Activated CD4-positive, alpha-beta T cell treated with anti-CD3 and anti-CD28 coated beads, Interleukin-2, amount 50 U/mL, for 48 hours (primary cell): Measurements from ENCODE around the gene PIK3R2.
"Not testable (repeated sequence)": the region's sequence is repeated elsewhere in the genome, so short reads cannot be mapped to it uniquely, and the experiment has no call there.

ENCODE experiments used
- DNase-seq, 2 experiments: peaks; one replicate each; pipeline ENCODE4 v3.0.0-alpha.2; 2020

The PIK3R2 gene

GRCh38 chr19:18205200-18205892, 52.4 kb downstream of the PIK3R2 start:
- DNase-seq, result peak; percentile 60 to 69

- no peak for DNase-seq
These were observed 53.1 kb downstream of the PIK3R2 start for GRCh38 chr19:18206018-18206417.

- peak; percentile 66 to 69 for DNase-seq
These were observed 55.4 kb downstream of the PIK3R2 start for GRCh38 chr19:18208098-18208951.

GRCh38 chr19:18209912-18210311, 56.9 kb downstream of the PIK3R2 start:
- not testable (repeated sequence) for DNase-seq

GRCh38 chr19:18211683-18212082, 58.7 kb downstream of the PIK3R2 start:
- DNase-seq, result no peak

GRCh38 chr19:18214779-18215433, 61.9 kb downstream of the PIK3R2 start:
- no peak for DNase-seq

GRCh38 chr19:18216789-18217188, 63.8 kb downstream of the PIK3R2 start:
- no peak for DNase-seq

- DNase-seq, result no peak
These were observed 65.2 kb downstream of the PIK3R2 start for GRCh38 chr19:18218159-18218558.

GRCh38 chr19:18218600-18218999, 65.6 kb downstream of the PIK3R2 start:
- DNase-seq, result no peak
